ENCODE data around the gene GLP1R. TPM values are rescaled to one million over a fixed set of nuclear protein-coding genes. Genes with fewer than 3 reads are reported as not detected.

GLP1R gene
- total and polyA plus RNA-seq, 8 donors = 0.05 to 9.0 (median 1.9) TPM; not detected in 4

GRCh38 chr6:39095578-39095977 is 47.0 kb downstream of the GLP1R start:
- Histone ChIP-seq H3K9me3 (no peaks in the 10 kb centered on the region), H3K36me3 (no peaks in the 10 kb centered on the region), H3K27me3 (peaks cover 0 to 8% (median 0%) of the 10 kb centered on the region in 3 donors), H3K27ac (no peak overlapping the region), H3K4me3 (no peak overlapping the region), H3K4me1 (peaks cover 0 to 12% (median 0%) of the 10 kb centered on the region in 4 donors)
- TF ChIP-seq POLR2AphosphoS5 (IDR thresholded peaks at IDR 0.05) (no peak), EP300 (IDR thresholded peaks at IDR 0.05) (no peak), POLR2A (IDR thresholded peaks at IDR 0.05) (no peak), CTCF (IDR thresholded peaks at IDR 0.05) (no peak)
- intact Hi-C loops (cut with DNase I; ENCODE audit: low total_unique reads) = no loop called here
- no peak for DNase-seq

- Histone ChIP-seq H3K4me3 (no peak overlapping the region), H3K27me3 (no peaks in the 10 kb centered on the region), H3K27ac (no peak overlapping the region), H3K9me3 (no peaks in the 10 kb centered on the region), H3K36me3 (peaks cover 0 to 18% (median 15%) of the 10 kb centered on the region in 4 donors), H3K4me1 (peaks cover 0 to 12% (median 6%) of the 10 kb centered on the region in 4 donors)
- intact Hi-C loops (cut with DNase I; ENCODE audit: low total_unique reads) = no loop called here
- DNase-seq = no peak
- TF ChIP-seq EP300 (IDR thresholded peaks at IDR 0.05) = no peak
- TF ChIP-seq POLR2A (IDR thresholded peaks at IDR 0.05) = no peak
- no peak for TF ChIP-seq CTCF (IDR thresholded peaks at IDR 0.05)
- no peak for TF ChIP-seq POLR2AphosphoS5 (IDR thresholded peaks at IDR 0.05)
- 71 to 83% (median 79%) methylated on average over 3 of the region's 3 CpGs for WGBS, 5 donors
These were observed 51.8 kb downstream of the GLP1R start for GRCh38 chr6:39100358-39100757.

GRCh38 chr6:39102071-39102820 is 53.7 kb downstream of the GLP1R start:
- no peak for TF ChIP-seq EP300 (IDR thresholded peaks at IDR 0.05)
- TF ChIP-seq POLR2AphosphoS5 (IDR thresholded peaks at IDR 0.05) = peak in 1 of 3 donors; percentile 40
- TF ChIP-seq POLR2A (IDR thresholded peaks at IDR 0.05) = no peak
- TF ChIP-seq CTCF (IDR thresholded peaks at IDR 0.05) = peak in 4 of 7 experiments; percentile 40 to 67 (median 47)
- intact Hi-C loops (cut with DNase I; ENCODE audit: low total_unique reads) = no loop called here
- Histone ChIP-seq H3K27ac (peak overlapping the region in 1 of 5 donors; percentile 6), H3K27me3 (no peaks in the 10 kb centered on the region), H3K9me3 (no peaks in the 10 kb centered on the region), H3K36me3 (peaks cover 0 to 22% (median 18%) of the 10 kb centered on the region in 4 donors), H3K4me3 (no peak overlapping the region), H3K4me1 (peaks cover 0 to 12% (median 6%) of the 10 kb centered on the region in 4 donors)
- 23 to 47% (median 32%) methylated on average over 12 of the region's 12 CpGs for WGBS, 5 donors
- peak; percentile 55 to 85 for DNase-seq

GRCh38 chr6:39102821-39103136 is 54.2 kb downstream of the GLP1R start:
- TF ChIP-seq CTCF (IDR thresholded peaks at IDR 0.05) = no peak
- TF ChIP-seq POLR2AphosphoS5 (IDR thresholded peaks at IDR 0.05) = no peak
- TF ChIP-seq POLR2A (IDR thresholded peaks at IDR 0.05) = no peak
- TF ChIP-seq EP300 (IDR thresholded peaks at IDR 0.05) = no peak
- Histone ChIP-seq H3K9me3 (no peaks in the 10 kb centered on the region), H3K36me3 (peaks cover 0 to 22% (median 18%) of the 10 kb centered on the region in 4 donors), H3K4me3 (no peak overlapping the region), H3K27ac (peak overlapping the region in 1 of 5 donors; percentile 6), H3K27me3 (no peaks in the 10 kb centered on the region), H3K4me1 (peaks cover 0 to 14% (median 6%) of the 10 kb centered on the region in 4 donors)
- 93 to 100% (median 95%) methylated on average over 1 of the region's 1 CpG for WGBS, 5 donors
- DNase-seq = no peak
- intact Hi-C loops (cut with DNase I; ENCODE audit: low total_unique reads) = no loop called here

All from stomach (tissue), 9 donors.